Stimulated activated CD4-positive, alpha-beta T cell treated with anti-CD3 and anti-CD28 coated beads, Interleukin-1b, Interleukin-23, amount 100 ng/mL, for 24 hours (primary cell): ENCODE data around the gene ADD1.

ENCODE experiments used
- DNase-seq, 4 experiments: peaks; one replicate each; pipeline ENCODE4 v3.0.0-alpha.2; 2020; ENCODE audit warnings: low read depth in 4 of 4, low spot score in 1 of 4

ADD1 gene, protein sequence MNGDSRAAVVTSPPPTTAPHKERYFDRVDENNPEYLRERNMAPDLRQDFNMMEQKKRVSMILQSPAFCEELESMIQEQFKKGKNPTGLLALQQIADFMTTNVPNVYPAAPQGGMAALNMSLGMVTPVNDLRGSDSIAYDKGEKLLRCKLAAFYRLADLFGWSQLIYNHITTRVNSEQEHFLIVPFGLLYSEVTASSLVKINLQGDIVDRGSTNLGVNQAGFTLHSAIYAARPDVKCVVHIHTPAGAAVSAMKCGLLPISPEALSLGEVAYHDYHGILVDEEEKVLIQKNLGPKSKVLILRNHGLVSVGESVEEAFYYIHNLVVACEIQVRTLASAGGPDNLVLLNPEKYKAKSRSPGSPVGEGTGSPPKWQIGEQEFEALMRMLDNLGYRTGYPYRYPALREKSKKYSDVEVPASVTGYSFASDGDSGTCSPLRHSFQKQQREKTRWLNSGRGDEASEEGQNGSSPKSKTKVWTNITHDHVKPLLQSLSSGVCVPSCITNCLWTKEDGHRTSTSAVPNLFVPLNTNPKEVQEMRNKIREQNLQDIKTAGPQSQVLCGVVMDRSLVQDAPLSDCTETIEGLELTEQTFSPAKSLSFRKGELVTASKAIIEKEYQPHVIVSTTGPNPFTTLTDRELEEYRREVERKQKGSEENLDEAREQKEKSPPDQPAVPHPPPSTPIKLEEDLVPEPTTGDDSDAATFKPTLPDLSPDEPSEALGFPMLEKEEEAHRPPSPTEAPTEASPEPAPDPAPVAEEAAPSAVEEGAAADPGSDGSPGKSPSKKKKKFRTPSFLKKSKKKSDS

GRCh38 chr4:2843263-2843940 is at the start of gene ADD1:
ADD1 (plus strand) TSS chr4:2843844; CDS start chr4:2875916, 32,072 bp downstream.
- DNase-seq = peak; percentile 75 to 88 (median 87)

DNA sequence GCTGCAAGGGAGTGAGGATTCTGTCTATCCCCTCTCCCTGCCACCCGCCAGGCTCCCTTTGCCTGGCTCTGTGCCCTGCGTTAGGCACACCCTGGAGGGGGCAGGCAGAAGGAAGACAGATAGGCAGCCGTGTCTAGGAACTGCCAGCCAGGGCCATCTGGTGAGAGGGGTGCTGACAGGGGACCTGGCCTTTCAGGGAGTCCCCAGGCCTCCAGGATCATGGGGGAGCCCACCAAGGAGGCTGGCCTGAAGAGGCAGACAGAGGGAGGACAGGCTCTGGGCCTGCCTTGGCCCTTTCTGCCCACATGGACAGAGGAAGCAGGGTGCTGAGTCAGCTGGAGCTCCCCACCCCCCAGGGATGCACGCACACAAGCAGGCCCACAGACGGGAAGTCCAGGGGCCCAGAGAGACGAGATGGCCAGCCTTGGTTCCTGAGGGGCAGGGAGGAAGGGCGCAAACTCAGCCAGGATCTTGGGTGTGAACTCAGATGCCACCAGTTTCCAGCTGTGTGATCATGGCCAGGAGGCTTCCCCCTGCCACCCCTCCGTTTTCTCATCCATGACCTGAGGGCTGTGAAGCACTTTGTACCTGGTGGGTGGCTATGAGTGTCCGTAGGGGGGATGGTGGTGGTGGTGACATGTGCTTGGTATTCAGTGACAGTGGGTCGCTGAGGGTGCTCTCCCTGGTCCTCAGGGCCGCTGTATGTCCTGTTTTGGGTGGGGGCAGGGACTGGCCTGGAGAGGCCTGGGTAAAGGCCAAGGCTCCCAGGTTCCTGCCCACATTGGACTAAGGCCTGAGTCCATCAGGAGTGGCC is 49.0 kb upstream of the ADD1 start:
- no peak for DNase-seq

DNA sequence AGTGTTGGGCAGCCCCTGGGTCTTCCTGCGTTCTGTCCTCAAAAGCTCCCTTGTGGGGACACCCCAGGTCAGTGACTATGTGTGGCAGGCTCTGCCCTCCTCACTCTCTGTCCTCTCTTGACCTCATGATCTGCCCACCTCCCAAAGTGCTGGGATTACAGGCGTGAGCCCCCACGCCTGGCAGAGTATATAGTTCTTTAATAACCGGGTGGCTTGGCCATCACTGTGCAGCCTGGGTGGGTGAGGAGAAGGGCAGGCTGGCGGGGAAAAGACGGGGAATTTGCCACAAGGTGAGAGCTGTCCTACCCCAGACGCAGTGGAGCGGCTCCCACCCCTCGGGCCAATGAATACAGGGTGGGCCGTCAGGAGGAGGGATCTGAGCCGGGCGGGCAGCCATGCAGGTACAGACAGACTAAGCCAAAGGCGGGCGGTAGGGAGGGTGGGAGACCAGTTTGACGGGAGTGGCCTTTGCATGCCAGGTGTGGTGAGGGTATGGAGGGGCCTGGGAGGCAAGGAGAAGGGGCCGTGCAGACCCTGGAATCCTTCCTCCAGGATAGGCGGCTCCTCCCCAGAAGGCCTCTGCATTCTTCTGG is 48.2 kb upstream of the ADD1 start:
- DNase-seq = no peak

DNA sequence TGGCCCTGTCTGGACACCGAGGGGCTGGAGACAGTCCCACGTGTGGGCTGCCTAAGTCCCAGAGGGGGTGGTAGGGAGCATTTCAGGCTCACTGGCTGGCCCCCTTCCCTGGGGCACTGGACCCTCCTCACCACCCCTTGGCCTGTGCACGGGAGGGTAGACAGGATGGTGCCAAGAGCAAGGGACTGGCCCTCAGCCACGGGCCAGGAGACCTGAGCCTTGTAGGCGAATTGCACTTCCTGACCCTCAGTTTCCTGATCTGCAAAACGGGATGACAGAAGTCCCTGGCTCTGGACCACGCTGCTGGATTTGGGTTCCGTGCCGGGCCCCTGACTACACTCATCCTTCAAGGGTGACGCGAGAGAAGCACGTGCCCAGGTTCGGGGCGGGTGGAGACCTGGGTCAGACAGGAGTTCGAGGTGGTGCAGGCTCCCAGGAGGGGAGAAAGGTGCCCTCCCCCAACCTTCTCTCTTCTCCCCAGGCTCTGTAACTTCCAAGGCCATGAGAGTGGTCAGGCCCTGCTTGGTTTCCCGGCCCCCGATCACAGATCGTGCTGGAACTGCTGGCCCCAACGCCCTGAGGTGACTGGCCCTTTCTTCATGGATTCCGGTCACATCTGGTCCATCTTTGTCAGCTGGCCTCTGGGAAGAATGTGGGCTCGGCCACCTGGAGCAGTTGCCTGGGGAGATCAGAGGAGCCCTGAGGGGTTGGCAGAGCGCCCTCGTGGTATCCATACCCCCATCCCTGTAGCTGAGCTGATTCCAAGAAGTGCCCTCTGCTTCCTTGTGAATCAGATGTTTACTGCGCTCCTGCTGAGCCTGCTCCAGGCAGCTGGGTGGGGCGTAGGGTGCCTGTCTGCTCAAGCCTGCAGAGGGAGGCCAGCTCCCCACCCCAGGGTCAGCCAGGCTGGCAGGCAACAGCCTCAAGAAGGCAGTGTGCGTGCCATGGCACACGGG is 47.5 kb upstream of the ADD1 start:
- no peak for DNase-seq

GRCh38 chr4:2796849-2797544 is 46.6 kb upstream of the ADD1 start:
- DNase-seq = no peak

- peak in 1 of 4 experiments; percentile 31 for DNase-seq
These were observed 45.9 kb upstream of the ADD1 start for GRCh38 chr4:2797545-2798305.

DNA sequence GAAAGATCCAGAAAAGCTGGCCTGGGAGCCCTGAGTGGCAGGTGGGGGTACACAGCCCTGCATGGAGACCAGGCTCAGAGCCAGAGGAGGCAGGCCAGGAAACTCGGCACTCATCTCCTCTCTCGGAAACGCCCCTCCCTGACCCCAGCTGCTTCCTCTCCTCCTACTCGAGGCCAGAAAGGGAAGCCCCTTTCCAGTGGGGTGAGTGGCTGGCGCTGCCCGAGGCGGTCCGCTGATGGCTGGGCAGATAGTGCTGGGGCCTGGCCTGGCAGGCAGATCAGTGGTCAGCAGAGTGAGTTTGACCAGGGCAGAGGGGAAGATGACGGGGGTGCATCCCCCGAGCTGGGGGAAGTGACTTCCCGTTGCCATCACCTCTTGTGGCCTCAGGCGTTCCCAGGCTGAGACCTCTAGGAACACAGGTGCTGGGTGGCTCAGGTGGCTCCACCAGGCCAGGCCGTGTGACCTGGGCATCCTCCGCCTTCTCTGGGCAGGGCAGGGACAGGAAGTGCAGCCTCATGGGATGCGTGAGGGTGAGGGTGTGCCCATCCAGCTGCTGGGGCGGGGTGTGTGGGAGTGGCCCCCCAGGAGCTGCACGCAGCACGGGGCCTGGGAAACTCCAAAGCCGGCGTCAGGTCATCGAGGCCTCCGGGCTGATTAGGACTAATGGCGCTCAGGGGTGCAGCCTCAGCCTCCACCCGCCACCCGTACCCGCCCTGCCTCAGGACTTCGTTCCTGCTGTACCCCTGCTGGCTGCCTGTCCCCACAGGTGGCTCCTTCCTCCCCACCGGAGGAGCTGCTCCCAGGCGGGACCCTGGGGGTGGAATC is 45.0 kb upstream of the ADD1 start:
- peak in 1 of 4 experiments; percentile 46 for DNase-seq

GRCh38 chr4:2799224-2799911 is 44.3 kb upstream of the ADD1 start:
- no peak for DNase-seq

GRCh38 chr4:2799971-2800690 is 43.5 kb upstream of the ADD1 start:
- no peak for DNase-seq

GRCh38 chr4:2800691-2801596 is 42.7 kb upstream of the ADD1 start:
- no peak for DNase-seq

DNA sequence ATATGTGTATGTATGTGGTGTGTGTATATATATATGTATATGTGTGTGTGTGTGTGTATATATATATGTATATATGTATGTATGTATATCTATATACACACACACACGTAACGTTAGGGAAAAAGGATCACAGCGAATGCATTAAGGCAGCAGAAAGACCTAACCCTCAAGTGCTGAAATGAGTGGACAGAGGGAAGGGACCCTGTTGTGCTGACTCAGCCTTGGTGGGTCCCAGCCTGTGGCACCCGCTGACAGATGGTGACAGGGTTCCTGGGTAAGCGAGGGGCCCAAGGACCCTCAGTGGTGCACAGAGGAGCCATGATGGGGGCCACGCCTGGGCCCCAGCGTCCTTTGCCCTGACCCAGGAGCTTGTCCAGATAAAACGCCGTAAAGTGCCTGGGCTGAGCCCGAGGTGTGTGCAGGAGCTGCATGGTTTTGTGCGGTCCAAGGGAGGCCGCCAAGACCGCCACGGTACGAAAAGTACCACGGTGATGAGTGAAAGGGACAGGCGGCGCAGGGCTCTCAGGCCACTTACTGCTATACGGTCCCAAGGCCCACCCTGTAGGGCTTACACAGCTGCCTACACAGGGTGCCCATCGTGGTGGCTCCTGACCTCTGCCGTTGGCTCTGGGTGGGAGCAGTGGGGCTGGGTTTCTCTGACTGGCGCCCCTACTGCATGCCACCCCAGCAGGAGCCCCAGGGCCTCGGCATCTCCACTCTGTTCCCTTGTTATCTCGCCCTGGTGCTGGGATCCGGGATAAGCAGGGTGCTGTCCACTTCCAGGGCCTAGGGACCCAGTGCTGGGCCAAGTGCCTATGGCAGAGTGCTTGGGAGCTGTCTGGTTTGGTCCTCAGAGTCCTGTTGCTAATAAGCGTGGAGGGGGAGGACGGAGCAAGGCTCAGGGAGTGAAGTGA is 40.8 kb upstream of the ADD1 start:
- no peak for DNase-seq

GRCh38 chr4:2803624-2804448 is 39.8 kb upstream of the ADD1 start:
- no peak for DNase-seq

DNA sequence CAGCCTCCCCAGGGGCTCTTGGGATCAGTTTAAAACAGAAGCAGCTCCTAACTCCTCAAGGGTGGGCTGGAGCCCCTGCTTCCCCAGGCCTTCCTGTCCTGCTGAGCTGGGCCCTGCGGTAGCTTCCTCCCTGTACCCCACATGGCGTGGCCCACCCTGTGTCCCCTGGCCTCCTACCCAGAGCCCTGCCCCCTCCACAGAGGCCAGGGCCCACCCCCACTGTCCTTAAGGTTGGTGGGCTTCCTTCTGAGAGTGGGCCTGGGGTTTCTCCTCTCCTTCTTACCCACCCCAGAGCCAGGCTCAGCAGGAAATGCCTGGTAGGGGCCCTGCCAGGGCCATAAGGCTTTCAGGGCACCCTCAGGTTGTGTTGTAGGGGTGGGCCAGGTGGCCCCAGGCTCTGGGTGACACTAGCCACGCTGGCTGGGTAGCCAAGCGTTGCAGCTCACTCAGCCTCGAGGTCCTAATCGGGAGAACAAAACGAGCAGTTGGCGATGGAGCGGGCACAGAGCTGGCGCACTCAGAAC is 39.1 kb upstream of the ADD1 start:
- no peak for DNase-seq
